HepG2 (cell line): ENCODE results near the gene MLN. TPM values are rescaled to one million over a fixed set of nuclear protein-coding genes. Genes with fewer than 3 reads are reported as not detected.
A peak's percentile ranks its signal among the peaks of the same experiment; 100 is the strongest.

Source experiments
- EP300 ChIP-seq, 3 experiments: sonication (generic) in 1 of 3; formaldehyde crosslinking in 1 of 3; IDR thresholded peaks; 2 replicates each; pipeline versions ENCODE4 v1.5.1 to v1.6.1; 2011 to 2020; ENCODE audit warnings: low read depth in 2 of 3, low read length in 2 of 3, borderline replicate concordance in 1 of 3, improper control_type of control experiment in 1 of 3, mild to moderate bottlenecking in 1 of 3, missing genetic modification reagents in 1 of 3, moderate library complexity in 1 of 3
- MEF2D ChIP-seq: sonication (generic); formaldehyde crosslinking; IDR thresholded peaks from 2 replicates; pipeline ENCODE4 v1.5.1; 2020; ENCODE audit warnings: mild to moderate bottlenecking, missing genetic modification reagents
- MIXL1 ChIP-seq: IDR thresholded peaks from 2 replicates; pipeline ENCODE4 v1.6.1; 2016
- NFATC3 ChIP-seq: sonication (generic); formaldehyde crosslinking; IDR thresholded peaks from 2 replicates; pipeline ENCODE4 v1.5.1; 2020; ENCODE audit warnings: mild to moderate bottlenecking, missing genetic modification reagents
- RARG ChIP-seq: sonication (generic); formaldehyde crosslinking; IDR thresholded peaks from 2 replicates; pipeline ENCODE4 v1.4.0; 2020; ENCODE audit warnings: low read depth, mild to moderate bottlenecking, missing genetic modification reagents
- SALL1 ChIP-seq: sonication (generic); formaldehyde crosslinking; IDR thresholded peaks from 2 replicates; pipeline ENCODE4 v1.8.0; 2022; ENCODE audit warnings: mild to moderate bottlenecking, missing genetic modification reagents
- SNRNP70 ChIP-seq: fragments of 200-400 bp; formaldehyde crosslinking; IDR thresholded peaks from 2 replicates; pipeline ENCODE4 v1.6.1; 2017; ENCODE audit warnings: mild to moderate bottlenecking, low read depth, low read length, moderate library complexity
- SP4 ChIP-seq: sonication (generic); formaldehyde crosslinking; IDR thresholded peaks from 2 replicates; pipeline ENCODE4 v1.8.1; 2023; ENCODE audit warnings: mild to moderate bottlenecking, missing genetic modification reagents
- TAF1 ChIP-seq: sonication (generic); formaldehyde crosslinking; IDR thresholded peaks from 2 replicates; pipeline ENCODE4 v1.4.0; 2020; ENCODE audit warnings: missing genetic modification reagents
- TP53 ChIP-seq: sonication (generic); formaldehyde crosslinking; conservative IDR thresholded peaks from 2 replicates; pipeline ENCODE4 v1.4.0; 2020; ENCODE audit warnings: missing genetic modification reagents
- ZNF101 ChIP-seq: sonication (generic); formaldehyde crosslinking; IDR thresholded peaks from 2 replicates; pipeline ENCODE4 v1.4.0; 2020; ENCODE audit warnings: mild to moderate bottlenecking, low read depth, missing genetic modification reagents, borderline replicate concordance
- ZNF138 ChIP-seq: sonication (generic); formaldehyde crosslinking; IDR thresholded peaks from 2 replicates; pipeline ENCODE4 v1.5.0; 2020; ENCODE audit warnings: mild to moderate bottlenecking, low read depth, missing genetic modification reagents
- ZNF263 ChIP-seq: sonication (generic); formaldehyde crosslinking; IDR thresholded peaks from 2 replicates; pipeline ENCODE4 v1.4.0; 2020; ENCODE audit warnings: missing genetic modification reagents
- ZNF451 ChIP-seq: sonication (generic); formaldehyde crosslinking; IDR thresholded peaks from 2 replicates; pipeline ENCODE4 v1.5.0; 2020; ENCODE audit warnings: mild to moderate bottlenecking, missing genetic modification reagents
- ZNF552 ChIP-seq: sonication (generic); formaldehyde crosslinking; IDR thresholded peaks from 2 replicates; pipeline ENCODE4 v1.9.0; 2022; ENCODE audit warnings: missing genetic modification reagents, mild to moderate bottlenecking, borderline replicate concordance
- ZNF564 ChIP-seq: sonication (generic); formaldehyde crosslinking; IDR thresholded peaks from 2 replicates; pipeline ENCODE4 v1.8.1; 2023; ENCODE audit warnings: mild to moderate bottlenecking, missing genetic modification reagents
- ZNF83 ChIP-seq: sonication (generic); formaldehyde crosslinking; IDR thresholded peaks from 2 replicates; pipeline ENCODE4 v1.4.0; 2020; ENCODE audit warnings: missing genetic modification reagents, mild to moderate bottlenecking, borderline replicate concordance
- polyA plus RNA-seq, 8 experiments: library from polyadenylated mRNA; depleted of rRNA in 3 of 8; stranded (reverse) in 7 of 8; unstranded in 1 of 8; fragments of >200 nt; fragmentation: Illumina TruSeq in 4 of 8; extraction: Trizol in 4 of 8; gene quantifications; 2 replicates each; pipeline versions ENCODE4 v1.2.1 to v1.2.3, GENCODE V29; 2011 to 2016; ENCODE audit warnings: low read depth in 4 of 8, missing spikeins in 1 of 8, mixed read lengths in 1 of 8; ENCODE audit not compliant: insufficient read depth in 1 of 8
- total RNA-seq, 5 experiments: library from RNA; depleted of rRNA; stranded (reverse); fragments of >200 nt; fragmentation: Illumina TruSeq; extraction: Trizol; gene quantifications; 2 replicates each; pipeline ENCODE4 v1.2.3, GENCODE V29; 2016; ENCODE audit warnings: low read depth in 1 of 5
- TF ChIP-seq, protein P1 (sequence below): IDR thresholded peaks from 2 replicates; pipeline ENCODE4 v1.4.0; 2020; ENCODE audit warnings: mild to moderate bottlenecking, missing genetic modification reagents
- TF ChIP-seq, protein P2 (sequence below): sonication (generic); formaldehyde crosslinking; IDR thresholded peaks from 2 replicates; pipeline ENCODE4 v1.4.0; 2020; ENCODE audit warnings: mild to moderate bottlenecking, low read depth, missing genetic modification reagents
- TF ChIP-seq, protein P3 (sequence below): sonication (generic); formaldehyde crosslinking; IDR thresholded peaks from 2 replicates; pipeline ENCODE4 v1.4.0; 2020; ENCODE audit warnings: missing genetic modification reagents

Gene MLN
- total and polyA plus RNA-seq, 2 of the 13 experiments (the other 11 are each of a cell fraction or from before 2014, with no cell fraction given) = not detected

- TF ChIP-seq ZNF83 (CRISPR knock-in tag) = 0 out of 2 replicates have a peak, but pooled peaks have one; percentile 28
- TF ChIP-seq, protein P1, sequence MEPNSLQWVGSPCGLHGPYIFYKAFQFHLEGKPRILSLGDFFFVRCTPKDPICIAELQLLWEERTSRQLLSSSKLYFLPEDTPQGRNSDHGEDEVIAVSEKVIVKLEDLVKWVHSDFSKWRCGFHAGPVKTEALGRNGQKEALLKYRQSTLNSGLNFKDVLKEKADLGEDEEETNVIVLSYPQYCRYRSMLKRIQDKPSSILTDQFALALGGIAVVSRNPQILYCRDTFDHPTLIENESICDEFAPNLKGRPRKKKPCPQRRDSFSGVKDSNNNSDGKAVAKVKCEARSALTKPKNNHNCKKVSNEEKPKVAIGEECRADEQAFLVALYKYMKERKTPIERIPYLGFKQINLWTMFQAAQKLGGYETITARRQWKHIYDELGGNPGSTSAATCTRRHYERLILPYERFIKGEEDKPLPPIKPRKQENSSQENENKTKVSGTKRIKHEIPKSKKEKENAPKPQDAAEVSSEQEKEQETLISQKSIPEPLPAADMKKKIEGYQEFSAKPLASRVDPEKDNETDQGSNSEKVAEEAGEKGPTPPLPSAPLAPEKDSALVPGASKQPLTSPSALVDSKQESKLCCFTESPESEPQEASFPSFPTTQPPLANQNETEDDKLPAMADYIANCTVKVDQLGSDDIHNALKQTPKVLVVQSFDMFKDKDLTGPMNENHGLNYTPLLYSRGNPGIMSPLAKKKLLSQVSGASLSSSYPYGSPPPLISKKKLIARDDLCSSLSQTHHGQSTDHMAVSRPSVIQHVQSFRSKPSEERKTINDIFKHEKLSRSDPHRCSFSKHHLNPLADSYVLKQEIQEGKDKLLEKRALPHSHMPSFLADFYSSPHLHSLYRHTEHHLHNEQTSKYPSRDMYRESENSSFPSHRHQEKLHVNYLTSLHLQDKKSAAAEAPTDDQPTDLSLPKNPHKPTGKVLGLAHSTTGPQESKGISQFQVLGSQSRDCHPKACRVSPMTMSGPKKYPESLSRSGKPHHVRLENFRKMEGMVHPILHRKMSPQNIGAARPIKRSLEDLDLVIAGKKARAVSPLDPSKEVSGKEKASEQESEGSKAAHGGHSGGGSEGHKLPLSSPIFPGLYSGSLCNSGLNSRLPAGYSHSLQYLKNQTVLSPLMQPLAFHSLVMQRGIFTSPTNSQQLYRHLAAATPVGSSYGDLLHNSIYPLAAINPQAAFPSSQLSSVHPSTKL (CRISPR knock-in tag) = peak; percentile 63
- TF ChIP-seq, protein P2, sequence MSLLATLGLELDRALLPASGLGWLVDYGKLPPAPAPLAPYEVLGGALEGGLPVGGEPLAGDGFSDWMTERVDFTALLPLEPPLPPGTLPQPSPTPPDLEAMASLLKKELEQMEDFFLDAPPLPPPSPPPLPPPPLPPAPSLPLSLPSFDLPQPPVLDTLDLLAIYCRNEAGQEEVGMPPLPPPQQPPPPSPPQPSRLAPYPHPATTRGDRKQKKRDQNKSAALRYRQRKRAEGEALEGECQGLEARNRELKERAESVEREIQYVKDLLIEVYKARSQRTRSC (CRISPR knock-in tag) = no peak
- TF ChIP-seq SNRNP70 = no peak
- TF ChIP-seq ZNF552 (CRISPR knock-in tag) = no peak
- peak; percentile 67 for TF ChIP-seq TAF1 (CRISPR knock-in tag)
- no peak; the same call in 1 of the 2 replicates for TF ChIP-seq ZNF263 (CRISPR knock-in tag)
- peak; percentile 91; the same call in 1 of the 2 replicates for TF ChIP-seq RARG (CRISPR knock-in tag)
- 0 out of 2 replicates have a peak, but pooled peaks have one; percentile 71 for TF ChIP-seq ZNF138 (CRISPR knock-in tag)
- TF ChIP-seq, protein P3, sequence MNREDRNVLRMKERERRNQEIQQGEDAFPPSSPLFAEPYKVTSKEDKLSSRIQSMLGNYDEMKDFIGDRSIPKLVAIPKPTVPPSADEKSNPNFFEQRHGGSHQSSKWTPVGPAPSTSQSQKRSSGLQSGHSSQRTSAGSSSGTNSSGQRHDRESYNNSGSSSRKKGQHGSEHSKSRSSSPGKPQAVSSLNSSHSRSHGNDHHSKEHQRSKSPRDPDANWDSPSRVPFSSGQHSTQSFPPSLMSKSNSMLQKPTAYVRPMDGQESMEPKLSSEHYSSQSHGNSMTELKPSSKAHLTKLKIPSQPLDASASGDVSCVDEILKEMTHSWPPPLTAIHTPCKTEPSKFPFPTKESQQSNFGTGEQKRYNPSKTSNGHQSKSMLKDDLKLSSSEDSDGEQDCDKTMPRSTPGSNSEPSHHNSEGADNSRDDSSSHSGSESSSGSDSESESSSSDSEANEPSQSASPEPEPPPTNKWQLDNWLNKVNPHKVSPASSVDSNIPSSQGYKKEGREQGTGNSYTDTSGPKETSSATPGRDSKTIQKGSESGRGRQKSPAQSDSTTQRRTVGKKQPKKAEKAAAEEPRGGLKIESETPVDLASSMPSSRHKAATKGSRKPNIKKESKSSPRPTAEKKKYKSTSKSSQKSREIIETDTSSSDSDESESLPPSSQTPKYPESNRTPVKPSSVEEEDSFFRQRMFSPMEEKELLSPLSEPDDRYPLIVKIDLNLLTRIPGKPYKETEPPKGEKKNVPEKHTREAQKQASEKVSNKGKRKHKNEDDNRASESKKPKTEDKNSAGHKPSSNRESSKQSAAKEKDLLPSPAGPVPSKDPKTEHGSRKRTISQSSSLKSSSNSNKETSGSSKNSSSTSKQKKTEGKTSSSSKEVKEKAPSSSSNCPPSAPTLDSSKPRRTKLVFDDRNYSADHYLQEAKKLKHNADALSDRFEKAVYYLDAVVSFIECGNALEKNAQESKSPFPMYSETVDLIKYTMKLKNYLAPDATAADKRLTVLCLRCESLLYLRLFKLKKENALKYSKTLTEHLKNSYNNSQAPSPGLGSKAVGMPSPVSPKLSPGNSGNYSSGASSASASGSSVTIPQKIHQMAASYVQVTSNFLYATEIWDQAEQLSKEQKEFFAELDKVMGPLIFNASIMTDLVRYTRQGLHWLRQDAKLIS (CRISPR knock-in tag) = 0 out of 2 replicates have a peak, but pooled peaks have one; percentile 52
- TF ChIP-seq NFATC3 (CRISPR knock-in tag) = no peak
- peak; percentile 89 for TF ChIP-seq ZNF101 (CRISPR knock-in tag)
- peak; percentile 92 for TF ChIP-seq SALL1 (CRISPR knock-in tag)
- TF ChIP-seq MEF2D (CRISPR knock-in tag) = no peak; the same call in 1 of the 2 replicates
- TF ChIP-seq ZNF564 (CRISPR knock-in tag) = peak; percentile 72; the same call in 1 of the 2 replicates
- TF ChIP-seq ZNF451 = peak; percentile 52
- no peak for TF ChIP-seq TP53 (CRISPR knock-in tag)
- TF ChIP-seq SP4 (CRISPR knock-in tag) = peak; percentile 87; the same call in 1 of the 2 replicates
- TF ChIP-seq EP300 (IDR thresholded peaks at IDR 0.05; ENCODE audit: low read depth in 2 of 2, low read length in 2 of 2) = 0 out of 4 replicates have a peak, but pooled peaks of 1 of the 2 experiments have one; percentile 12
- no peak for TF ChIP-seq EP300 (CRISPR knock-in tag; IDR thresholded peaks at IDR 0.05; ENCODE audit: borderline replicate concordance)
- TF ChIP-seq MIXL1 (CRISPR knock-in tag) = peak; percentile 83; the same call in 1 of the 2 replicates
Observed at GRCh38 chr6:33788694-33789549, 14.9 kb downstream of the MLN start, which contains the start of gene LEMD2 (continued).
